ENCODE results near the gene GTF2H4. TPM values are rescaled to one million over a fixed set of nuclear protein-coding genes. Genes with fewer than 3 reads are reported as not detected.

GTF2H4 gene
- total and polyA plus RNA-seq, 3 donors from 2014 or later = 23.0 to 38.1 (median 30.6) TPM

DNA sequence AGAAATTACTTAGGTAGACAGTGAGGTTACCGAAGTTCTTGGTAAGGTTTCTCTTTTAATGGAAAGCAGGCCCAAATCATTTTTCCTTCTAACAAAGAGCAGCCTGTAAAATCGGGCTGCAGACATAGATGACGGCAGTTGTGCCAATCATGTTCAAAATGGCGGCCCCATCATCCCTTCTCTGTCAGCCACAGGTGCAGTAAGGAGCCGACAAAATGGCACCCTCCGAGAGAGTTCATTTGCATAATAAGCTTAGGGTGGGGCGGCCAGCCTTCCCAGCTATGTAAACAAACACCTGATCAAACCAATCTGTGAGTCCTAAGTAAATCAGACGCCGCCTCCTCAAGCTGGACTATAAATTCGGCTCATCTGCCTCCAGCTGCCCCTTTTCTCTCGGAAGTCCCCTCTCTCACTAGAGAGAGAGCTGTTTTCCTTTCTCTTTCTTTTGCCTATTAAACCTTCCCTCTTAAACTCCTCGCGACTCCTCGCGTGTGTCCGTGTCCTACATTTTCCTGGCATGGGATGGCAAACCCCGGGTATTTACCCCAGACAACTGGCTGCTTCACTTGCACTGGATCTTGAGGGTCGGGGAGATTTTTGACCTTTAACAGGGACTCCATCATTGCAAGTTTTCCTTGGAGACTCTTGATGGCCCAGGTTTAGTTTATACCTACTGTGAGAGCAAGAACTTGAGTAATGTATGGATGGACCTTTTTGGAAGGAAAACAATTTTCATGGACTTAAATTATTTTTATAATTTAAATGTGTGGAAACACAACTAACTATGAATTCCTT is 32.6 kb upstream of the GTF2H4 start:
- TF ChIP-seq, protein P1, sequence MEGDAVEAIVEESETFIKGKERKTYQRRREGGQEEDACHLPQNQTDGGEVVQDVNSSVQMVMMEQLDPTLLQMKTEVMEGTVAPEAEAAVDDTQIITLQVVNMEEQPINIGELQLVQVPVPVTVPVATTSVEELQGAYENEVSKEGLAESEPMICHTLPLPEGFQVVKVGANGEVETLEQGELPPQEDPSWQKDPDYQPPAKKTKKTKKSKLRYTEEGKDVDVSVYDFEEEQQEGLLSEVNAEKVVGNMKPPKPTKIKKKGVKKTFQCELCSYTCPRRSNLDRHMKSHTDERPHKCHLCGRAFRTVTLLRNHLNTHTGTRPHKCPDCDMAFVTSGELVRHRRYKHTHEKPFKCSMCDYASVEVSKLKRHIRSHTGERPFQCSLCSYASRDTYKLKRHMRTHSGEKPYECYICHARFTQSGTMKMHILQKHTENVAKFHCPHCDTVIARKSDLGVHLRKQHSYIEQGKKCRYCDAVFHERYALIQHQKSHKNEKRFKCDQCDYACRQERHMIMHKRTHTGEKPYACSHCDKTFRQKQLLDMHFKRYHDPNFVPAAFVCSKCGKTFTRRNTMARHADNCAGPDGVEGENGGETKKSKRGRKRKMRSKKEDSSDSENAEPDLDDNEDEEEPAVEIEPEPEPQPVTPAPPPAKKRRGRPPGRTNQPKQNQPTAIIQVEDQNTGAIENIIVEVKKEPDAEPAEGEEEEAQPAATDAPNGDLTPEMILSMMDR (IDR thresholded peaks at IDR 0.05) = no peak
- TF ChIP-seq POLR2A (IDR thresholded peaks at IDR 0.05) = no peak
- Histone ChIP-seq H3K4me3 (peak overlapping the region in 1 of 2 donors; percentile 30), H3K27ac (peak overlapping the region in 1 of 2 donors; percentile 22), H3K9me3 (no peaks in the 10 kb centered on the region), H3K4me1 (peaks cover 27% of the 10 kb centered on the region), H3K27me3 (no peaks in the 10 kb centered on the region), H3K36me3 (ENCODE audit: low read depth, missing control alignments) (no peaks in the 10 kb centered on the region)
- intact Hi-C loops (cut with DNase I; ENCODE audit: low total_unique reads) = no loop called here
- DNase-seq = peak; percentile 64
- WGBS, 2 donors = 63 to 69% methylated on average over 18 of the region's 18 CpGs

DNA sequence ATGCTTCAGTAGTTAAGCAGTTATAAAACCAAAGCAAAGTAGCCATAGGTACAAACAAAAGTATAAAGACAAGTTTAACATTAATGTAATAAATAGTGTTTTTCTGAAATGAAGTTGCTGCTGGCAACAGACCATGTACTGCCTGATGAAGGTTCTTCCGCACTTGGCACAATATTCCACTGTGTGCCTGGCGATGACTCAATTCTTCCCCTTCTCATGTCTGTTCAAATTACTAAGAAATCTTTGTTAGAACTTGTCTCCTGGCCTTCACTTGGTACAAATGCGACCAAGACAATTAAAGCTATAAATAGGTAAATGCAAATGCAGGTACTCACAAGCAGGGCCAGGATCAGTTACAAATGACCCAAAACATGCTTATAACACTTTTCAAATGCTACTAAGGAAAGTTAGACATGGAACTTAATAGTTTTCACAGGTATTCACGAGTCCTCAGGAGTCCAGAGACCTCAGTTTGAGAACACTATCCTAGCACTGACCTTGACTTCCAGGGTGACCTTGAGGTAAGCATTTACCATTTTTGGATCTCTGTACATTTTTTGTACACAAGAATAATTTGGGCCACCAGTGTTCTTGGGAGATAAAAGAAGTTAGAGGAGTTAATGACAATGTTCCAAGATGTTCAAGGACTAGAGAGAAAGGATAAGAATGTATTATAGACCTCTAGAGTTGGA is 31.8 kb upstream of the GTF2H4 start:
- 23 to 39% methylated on average over 4 of the region's 4 CpGs for WGBS, 2 donors
- intact Hi-C loops (cut with DNase I; ENCODE audit: low total_unique reads) = no loop called here

DNA sequence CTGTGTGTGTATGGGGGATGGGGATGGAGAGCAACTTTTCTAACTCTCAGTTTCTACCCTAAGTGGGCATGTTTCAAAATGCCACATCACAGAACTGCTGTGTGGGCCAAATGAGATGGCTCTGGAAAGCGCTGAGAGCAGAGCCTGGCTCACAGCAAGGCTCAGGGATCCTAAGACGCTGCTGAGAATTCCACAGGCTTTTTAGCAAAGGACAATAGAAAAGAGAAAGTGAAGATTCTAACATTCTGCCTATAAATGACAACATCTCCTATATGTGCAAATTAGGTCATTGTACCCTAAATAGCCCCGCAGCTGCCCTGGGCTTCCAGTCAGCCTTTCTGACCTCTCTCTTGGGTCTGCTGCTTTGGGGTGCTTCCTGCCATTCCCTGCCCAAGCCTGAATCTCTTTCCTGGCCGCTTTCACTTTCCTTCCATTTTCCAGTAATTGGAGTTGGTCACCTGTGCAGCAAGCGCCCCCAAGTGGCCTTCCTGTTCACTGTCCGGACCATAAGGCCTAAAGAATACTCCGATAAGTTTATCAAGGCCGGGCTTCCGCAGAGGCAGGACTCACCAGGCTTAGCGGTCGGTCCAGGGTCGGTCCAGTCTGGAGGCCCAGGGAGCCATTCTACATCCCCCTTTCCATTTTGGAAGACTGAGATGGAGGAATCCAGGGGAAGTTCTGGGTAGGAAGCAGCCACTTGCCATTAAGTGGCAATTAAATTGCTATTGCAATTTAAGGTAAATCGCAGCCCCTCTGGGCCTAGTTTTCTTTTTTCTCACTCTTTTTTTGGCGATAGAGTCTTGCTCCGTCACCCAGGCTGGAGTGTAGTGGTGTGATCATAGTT is 30.4 kb upstream of the GTF2H4 start:
- no peaks in the 10 kb centered on the region for H3K27me3 ChIP-seq

More for the DNA sequence above, 31.8 kb upstream of the GTF2H4 start:
- Histone ChIP-seq H3K27ac (peak overlapping the region; percentile 62 to 76), H3K4me1 (peaks cover 27% of the 10 kb centered on the region), H3K27me3 (no peaks in the 10 kb centered on the region), H3K9me3 (no peaks in the 10 kb centered on the region), H3K4me3 (no peak overlapping the region), H3K36me3 (ENCODE audit: low read depth, missing control alignments) (no peaks in the 10 kb centered on the region)
- peak; percentile 78 for DNase-seq
- TF ChIP-seq POLR2A (IDR thresholded peaks at IDR 0.05) = no peak
- TF ChIP-seq, protein P1 (IDR thresholded peaks at IDR 0.05) = no peak

DNA sequence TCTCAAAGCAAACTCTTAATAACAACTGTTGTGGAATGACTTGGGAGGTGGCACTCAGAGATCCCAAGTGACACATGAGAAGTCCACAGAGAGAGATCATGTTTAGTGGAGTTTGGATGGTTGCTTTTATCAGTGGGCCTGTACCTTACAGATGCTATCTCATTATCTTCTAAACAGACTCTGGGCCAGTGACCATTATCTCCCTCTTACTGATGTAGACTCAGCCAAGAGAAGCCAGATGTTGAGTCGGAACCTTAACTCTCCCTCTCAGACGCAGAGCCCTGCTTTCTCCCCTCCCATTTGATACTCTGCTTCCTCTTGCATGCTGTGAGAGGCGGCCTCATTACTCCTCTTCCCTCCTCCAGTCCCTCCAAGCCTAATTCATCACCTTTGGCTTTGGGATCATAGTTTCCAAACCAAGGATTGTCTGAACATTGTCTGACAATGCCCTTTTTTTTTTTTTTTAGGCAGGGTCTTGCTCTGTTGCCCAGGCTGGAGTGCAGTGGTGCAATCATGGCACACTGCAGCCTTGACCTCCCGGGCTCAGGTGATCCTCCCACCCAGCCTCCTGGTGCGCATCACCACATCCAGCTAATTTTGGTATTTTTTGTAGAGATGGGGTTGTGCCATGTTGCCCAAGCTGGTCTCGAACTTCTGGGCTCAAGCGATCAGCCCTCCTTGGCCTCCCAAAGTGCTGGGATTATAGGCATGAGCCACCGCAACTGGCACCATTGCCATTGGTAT is 28.2 kb upstream of the GTF2H4 start:
- H3K36me3 ChIP-seq (ENCODE audit: low read depth, missing control alignments) = no peaks in the 10 kb centered on the region
- no peak overlapping the region for H3K27ac ChIP-seq
- H3K27me3 ChIP-seq = no peaks in the 10 kb centered on the region
- intact Hi-C loops (cut with DNase I; ENCODE audit: low total_unique reads) = loop anchor here (5.0 kb wide), 1 partner anchor 53 kb away; no protein-coding TSS in a partner anchor
- 79 to 85% methylated on average over 8 of the region's 8 CpGs for WGBS, 2 donors
- peaks cover 52% of the 10 kb centered on the region for H3K4me1 ChIP-seq
- DNase-seq = no peak
- no peak overlapping the region for H3K4me3 ChIP-seq
- TF ChIP-seq, protein P1 (IDR thresholded peaks at IDR 0.05) = no peak
- TF ChIP-seq POLR2A (IDR thresholded peaks at IDR 0.05) = no peak
- H3K9me3 ChIP-seq = no peaks in the 10 kb centered on the region

More for the DNA sequence above, 30.4 kb upstream of the GTF2H4 start:
- Histone ChIP-seq H3K4me1 (peaks cover 39% of the 10 kb centered on the region), H3K9me3 (no peaks in the 10 kb centered on the region), H3K27ac (peak overlapping the region; percentile 62 to 76), H3K36me3 (ENCODE audit: low read depth, missing control alignments) (no peaks in the 10 kb centered on the region), H3K4me3 (no peak overlapping the region)
- peak; percentile 96 for DNase-seq
- intact Hi-C loops (cut with DNase I; ENCODE audit: low total_unique reads) = no loop called here
- TF ChIP-seq, protein P1 (IDR thresholded peaks at IDR 0.05) = peak; percentile 86 to 94 (median 89)
- no peak for TF ChIP-seq POLR2A (IDR thresholded peaks at IDR 0.05)
- WGBS, 2 donors = 27 to 37% methylated on average over 13 to 15 of the region's 15 CpGs
